ENCODE measurements around the gene APCDD1.

DNA sequence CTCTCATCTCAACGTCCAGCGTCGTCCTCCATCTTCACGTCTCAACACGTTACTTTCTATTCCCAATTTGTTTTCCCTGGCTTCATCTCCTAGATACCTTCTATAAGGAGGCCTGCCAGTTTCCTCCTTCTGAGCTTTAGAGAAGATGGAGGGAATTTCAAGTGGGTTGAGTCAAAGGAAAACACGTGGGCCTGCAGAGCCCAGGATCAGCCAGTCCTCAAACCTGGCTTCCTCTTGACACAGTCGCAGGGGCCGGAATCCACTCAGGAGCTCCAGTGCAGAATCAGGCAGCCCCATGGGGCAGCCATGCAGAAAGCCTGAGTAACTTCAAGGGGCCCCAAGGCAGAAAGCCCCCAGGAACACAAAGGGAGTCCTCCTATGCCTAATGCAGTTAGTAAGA lies 14.5 kb upstream of the APCDD1 start:
- TF ChIP-seq POLR2A (IDR thresholded peaks at IDR 0.05; ENCODE audit: low read length) (no peak), GATA1 (IDR thresholded peaks at IDR 0.05; ENCODE audit: low read depth, low read length) (no peak)

Data from erythroblast (primary cell).